Panc1 (cell line): ENCODE data around the gene KMT2A.

Experiments used
- CTCF ChIP-seq: fragments of 450-650 bp; IDR thresholded peaks from 2 replicates; pipeline ENCODE4 v1.5.1; 2017; ENCODE audit warnings: mild to moderate bottlenecking
- POLR2AphosphoS5 ChIP-seq: IDR thresholded peaks from 2 replicates; pipeline ENCODE4 v1.6.1; 2012; ENCODE audit warnings: mild to moderate bottlenecking, low read depth, low read length, moderate library complexity
- REST ChIP-seq, 2 experiments: IDR thresholded peaks; 2 replicates each; pipeline ENCODE4 v1.6.1; 2011 to 2012; ENCODE audit warnings: low read depth in 2 of 2, control low read depth in 1 of 2, low read length in 1 of 2, mild to moderate bottlenecking in 1 of 2, moderate library complexity in 1 of 2; ENCODE audit not compliant: insufficient read depth in 1 of 2
- SIN3A ChIP-seq: IDR thresholded peaks from 2 replicates; pipeline ENCODE4 v1.6.1; 2012; ENCODE audit warnings: low read depth, mild to moderate bottlenecking, low read length, moderate library complexity, borderline replicate concordance; ENCODE audit not compliant: insufficient read depth

GRCh38 chr11:118437208-118438125 lies 1.2 kb downstream of the KMT2A start:
- no peak; the same call in 1 of the 2 replicates for TF ChIP-seq POLR2AphosphoS5
- TF ChIP-seq CTCF, result no peak
- TF ChIP-seq REST (IDR thresholded peaks at IDR 0.05; ENCODE audit: insufficient read depth in 1 of 2, low read depth in 2 of 2, low read length in 1 of 2), result no peak
- no peak for TF ChIP-seq SIN3A
